Suppressor macrophage treated with lipopolysaccharide for 1 hour (primary cell): ENCODE results near the gene TAC4.

Experiments
- DNase-seq, 3 donors: peaks; one replicate each; pipeline ENCODE4 v3.0.0-alpha.2; 2020 to 2022

TAC4 gene

DNA sequence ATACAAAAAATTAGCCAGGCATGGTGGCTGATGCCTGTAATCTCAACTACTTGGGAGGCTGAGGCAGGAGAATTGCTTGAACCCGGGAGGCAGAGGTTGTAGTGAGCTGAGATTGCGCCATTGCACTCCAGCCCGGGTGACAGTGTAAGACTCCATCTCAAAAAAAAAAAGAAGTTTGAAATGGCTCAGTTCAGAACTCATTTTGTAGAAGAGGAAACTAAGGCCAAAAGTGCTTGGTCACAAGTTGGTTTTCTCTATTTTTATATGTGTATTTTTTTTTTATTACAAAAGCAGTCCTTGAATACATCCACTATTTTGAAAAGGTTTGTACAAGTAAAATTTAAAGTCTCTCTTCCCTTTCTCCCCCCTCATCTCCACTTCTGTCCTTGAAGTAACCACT, 5.5 kb downstream of the TAC4 start:
- peak in 1 of 3 donors; percentile 36 for DNase-seq

- no peak for DNase-seq
Observed at GRCh38 chr17:49841548-49841947, 6.3 kb downstream of the TAC4 start.

DNA sequence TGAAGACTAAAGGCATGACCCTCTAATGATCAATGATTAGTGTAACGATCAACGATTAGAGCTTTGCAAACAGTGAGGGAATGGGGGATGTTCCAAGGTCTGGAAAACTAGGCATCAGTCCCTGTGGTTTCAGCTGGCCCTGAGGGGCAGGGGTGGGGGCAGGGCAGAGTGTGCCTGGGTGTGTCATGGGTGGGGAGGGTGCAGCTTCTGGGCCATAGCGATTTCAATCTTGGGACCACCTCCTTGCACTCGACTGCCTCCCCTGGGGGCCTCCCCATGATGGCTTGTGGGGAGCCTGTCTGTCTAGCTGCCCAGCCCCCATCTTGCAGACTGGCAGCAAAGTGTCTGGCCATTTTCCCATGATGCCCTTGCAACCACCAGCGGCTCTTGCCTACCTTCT, 8.4 kb downstream of the TAC4 start:
- no peak for DNase-seq

- DNase-seq = no peak
Observed at GRCh38 chr17:49836111-49837030, 11.5 kb downstream of the TAC4 start.

DNA sequence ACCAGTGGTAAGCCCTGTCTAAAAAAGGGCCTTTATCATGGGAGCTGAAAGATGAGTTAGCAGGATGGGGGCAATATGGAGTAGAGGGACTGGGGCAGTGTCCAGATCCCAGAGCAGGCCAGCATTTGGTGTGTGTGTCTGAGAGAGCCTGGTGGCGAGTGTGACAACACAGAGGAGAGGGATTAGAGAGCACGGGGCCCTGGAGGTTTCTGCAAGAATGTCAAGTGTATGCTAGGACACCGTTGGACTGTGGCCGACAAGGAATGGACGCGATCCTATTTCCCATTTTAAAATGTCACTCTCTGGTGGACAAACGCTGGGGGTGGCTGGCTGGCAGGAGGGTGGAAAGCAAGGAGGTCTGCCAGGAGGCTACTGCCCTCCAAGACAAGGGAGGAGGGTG, 12.4 kb downstream of the TAC4 start:
- DNase-seq = no peak

DNA sequence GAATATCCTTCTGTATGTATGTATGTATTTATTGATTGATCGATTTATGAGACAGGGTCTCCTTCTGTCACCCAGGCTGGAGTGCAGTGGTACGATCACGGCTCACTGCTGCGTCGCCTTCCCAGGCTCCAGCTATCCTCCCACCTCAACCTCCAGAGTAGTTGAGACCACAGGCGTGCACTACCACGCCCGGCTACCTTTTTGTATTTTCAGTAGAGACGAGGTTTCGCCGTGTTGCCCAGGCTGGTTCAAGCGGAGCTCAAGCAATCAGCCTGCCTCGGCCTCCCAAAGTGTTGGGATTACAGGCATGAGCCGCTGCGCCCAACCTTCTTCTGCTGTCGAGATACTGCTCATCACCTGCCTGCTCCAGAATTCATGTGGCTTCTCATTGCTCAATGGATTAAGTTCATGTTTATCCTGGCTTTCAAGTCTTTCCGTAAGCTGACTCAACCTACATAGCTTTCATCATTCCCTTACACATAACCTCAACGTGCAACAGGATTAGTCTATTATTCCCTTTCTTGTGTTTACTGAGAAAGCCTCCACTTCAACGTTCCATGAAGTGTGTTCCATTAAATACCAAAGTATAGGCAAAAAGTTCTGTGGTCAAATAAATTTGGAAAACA, 13.6 kb downstream of the TAC4 start:
- DNase-seq = no peak

GRCh38 chr17:49832840-49833599, 14.8 kb downstream of the TAC4 start:
- peak; percentile 29 to 60 (median 59) for DNase-seq

DNA sequence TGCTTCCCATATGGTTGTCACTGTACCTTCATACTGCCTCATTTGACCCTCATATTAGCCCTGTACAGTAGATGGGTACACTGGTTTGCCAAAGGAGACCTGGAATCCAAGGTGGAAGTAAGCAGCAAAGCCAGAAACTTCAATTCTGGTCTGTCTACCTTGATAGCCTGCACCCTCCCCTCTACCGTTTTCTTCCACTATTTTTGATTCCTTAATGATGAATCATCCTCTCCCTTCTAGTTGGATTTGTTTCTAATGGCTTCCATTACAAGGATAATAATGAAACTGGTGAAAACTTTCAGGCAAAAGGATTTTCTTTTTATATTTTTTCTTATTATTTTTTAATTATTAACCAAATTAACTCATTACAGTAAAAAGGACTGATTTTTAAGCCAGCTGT, 17.3 kb downstream of the TAC4 start:
- DNase-seq = no peak

DNA sequence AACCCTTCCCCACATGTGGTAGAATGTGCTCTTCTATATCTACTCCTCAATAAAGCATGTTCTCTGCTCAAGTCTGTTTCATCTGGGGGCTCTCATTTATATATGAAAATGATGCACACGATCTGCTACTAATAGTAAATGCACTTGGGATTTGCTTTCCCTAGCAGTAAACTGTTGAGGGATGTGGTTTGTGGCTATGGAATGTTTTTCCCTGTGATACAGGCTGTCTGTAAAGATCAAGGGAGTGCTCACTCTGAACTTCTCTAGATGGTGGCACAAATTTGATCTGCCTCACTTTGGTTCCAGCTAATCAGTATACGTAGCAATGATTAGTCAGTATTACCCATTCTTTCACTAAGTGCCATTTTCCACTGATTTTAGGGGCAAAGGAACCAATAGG, 18.8 kb downstream of the TAC4 start:
- no peak for DNase-seq

- peak; percentile 60 to 67 (median 65) for DNase-seq
Observed at GRCh38 chr17:49828325-49828724, 19.5 kb downstream of the TAC4 start.

DNA sequence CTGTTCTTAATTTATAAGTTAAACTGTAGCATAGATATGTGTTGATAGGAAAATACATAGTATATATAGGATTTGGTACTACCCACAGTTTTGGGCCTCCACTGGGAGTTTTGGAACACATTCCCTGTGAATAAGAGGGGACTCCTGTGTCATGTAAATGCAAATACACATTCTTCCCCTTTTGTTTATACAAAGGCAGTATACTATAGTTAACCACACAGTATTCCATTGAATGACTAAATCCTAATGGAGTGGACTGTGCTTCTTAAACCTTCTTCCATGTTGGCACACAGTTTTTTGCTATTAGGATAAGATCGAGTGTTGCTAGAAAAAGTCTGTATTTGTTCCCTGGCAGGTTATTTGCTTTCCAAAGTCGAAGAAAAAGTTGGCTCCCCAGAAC, 22.2 kb downstream of the TAC4 start:
- DNase-seq = no peak

- DNase-seq = no peak
Observed at GRCh38 chr17:49823614-49824013, 24.3 kb downstream of the TAC4 start.

DNA sequence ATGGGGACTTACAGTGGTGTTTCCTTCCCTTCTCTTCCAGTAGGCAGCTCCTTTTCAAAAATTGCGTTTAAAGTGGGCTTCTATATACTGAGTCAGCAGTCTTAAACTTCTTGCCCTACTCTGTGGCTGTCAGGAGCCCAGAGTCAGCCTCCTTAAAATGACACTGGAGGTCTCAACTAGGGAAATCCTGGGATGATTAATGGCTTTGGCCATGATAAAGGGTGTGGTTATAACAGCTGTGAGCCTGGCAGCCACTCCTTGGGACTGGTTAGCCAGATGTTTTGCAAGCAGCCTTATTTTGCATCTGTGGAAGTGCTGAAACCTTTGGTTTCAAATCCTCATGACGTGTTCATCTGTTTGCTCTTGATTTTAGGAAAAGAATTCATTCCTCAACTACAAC, 25.0 kb downstream of the TAC4 start:
- peak; percentile 47 to 79 (median 66) for DNase-seq

GRCh38 chr17:49821916-49822315, 26.0 kb downstream of the TAC4 start:
- DNase-seq = no peak

- no peak for DNase-seq
Observed at GRCh38 chr17:49821466-49821865, 26.4 kb downstream of the TAC4 start.

GRCh38 chr17:49820773-49821172, 27.1 kb downstream of the TAC4 start:
- DNase-seq = no peak

- no peak for DNase-seq
Observed at GRCh38 chr17:49819651-49820050, 28.2 kb downstream of the TAC4 start.

GRCh38 chr17:49819138-49819537, 28.7 kb downstream of the TAC4 start:
- no peak for DNase-seq

DNA sequence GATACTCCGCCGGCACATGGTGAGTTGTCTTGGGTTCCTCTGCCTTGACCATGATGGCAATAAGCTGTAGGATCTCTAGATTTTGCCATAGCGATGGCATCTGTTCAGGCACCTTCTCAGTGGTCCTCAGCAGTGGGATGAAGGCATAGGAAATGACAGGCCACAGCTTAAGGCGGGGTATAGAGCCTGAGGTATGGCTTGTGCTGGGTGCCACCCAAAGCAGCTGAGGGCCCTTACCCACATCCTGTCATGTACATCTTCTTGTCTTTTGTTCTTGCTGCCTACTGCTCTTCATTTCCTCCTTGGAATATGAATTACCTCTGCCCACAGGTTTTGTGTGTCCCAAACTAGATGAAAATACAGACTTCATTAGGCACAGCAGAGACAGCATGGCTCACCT, 29.9 kb downstream of the TAC4 start:
- no peak for DNase-seq

DNA sequence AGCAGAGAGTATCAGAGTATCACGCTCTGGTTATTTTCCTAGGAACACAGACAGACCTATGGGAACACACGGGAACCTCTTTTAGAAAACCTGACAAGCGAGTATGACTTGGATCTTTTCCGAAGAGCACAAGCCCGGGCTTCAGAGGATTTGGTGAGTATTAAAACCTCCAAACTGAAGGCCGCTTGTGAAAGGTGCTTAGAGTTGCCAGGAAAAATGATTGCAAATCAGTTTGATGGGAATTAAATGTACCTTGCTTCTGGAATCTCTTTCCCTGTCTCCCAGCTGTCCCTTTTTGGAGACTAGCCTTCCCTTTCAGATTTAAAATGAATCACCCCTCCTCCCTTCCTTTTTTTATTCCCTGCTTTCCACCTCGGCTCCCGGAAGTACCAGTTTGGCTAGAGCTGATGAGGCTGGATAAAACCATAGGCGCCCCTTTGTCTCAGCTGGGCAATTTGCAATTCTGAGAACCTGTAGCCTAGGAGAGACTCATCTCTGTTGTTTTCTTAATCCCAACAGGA, 32.0 kb downstream of the TAC4 start:
- no peak for DNase-seq

DNA sequence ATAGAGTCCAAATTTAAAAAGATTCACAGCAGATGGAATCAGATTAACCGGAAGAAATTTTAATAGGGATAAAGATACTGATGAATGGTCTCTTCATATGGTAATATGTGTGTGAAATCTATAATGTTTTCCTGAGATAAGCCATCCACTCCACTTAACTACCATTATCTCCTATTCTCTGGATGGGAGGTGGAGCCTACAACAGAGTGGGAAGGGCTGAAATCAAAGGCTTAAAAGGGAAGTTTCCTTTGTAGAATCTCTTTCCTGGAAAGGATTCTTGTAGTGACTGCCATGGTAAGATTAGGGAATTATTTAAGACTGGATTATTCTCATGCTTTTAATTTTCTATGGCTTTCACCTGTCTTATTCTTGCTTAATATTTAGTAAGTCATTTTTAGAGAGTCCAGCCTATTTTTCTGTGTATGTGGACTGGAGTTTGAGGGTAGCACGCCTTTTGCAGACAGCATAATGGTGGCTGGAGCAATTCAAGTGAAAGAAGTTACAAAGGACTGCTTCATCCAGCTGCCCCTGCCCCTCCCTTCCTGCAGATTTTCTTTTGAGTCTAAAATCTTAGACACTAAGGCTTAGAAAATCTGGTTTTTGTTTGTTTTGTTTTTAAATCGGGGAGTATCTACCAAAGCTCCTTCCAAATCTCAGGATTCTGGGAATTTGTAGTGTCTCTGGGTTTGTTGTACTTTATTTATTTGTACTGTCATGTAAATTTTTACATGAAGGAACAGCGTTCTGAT, 32.9 kb downstream of the TAC4 start:
- DNase-seq = no peak

DNA sequence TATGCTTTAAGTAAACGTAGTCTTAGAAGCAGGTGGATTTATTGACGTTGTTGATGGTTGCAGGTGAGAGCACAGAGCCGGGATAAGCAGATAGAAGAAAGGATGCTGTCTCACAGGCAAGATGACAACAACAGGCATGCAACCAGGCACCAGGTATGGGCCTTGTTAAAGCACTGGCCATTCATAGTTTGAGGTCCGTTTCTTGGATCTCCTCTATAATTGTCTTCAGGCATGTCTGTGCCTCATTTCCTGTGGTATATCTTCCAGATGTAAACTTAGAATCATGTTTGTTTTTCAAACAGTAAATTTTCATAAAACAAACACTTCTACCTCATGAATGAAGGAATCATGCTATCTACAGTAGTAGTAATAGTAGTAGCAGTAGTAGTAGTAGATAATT, 38.8 kb downstream of the TAC4 start:
- DNase-seq = no peak

DNA sequence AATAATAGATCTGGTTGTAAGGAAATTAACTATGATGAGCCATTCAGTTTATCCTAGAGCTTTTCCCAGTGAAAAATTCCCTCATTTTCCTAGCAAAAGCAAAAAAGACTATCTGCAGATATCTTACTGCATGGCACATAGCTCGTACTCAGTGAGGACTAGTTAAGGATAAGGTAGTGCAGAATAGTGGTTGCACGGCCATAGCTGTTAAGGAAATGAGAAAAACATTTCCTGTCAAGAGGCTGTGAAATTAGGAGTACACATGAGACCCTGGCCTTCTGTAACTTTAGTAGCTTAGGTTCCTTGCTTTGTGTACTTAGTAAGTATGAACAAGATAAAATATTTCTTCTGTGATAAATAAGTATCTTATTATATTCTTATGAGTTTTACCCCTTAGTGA, 49.1 kb downstream of the TAC4 start:
- DNase-seq = no peak
